Putamen (tissue), 1 donor: ENCODE results near the gene NTF3.

Experiments used
- DNase-seq: peaks from one replicate; pipeline ENCODE4 v3.0.0-alpha.2; 2016; ENCODE audit warnings: low spot score

Gene NTF3

DNA sequence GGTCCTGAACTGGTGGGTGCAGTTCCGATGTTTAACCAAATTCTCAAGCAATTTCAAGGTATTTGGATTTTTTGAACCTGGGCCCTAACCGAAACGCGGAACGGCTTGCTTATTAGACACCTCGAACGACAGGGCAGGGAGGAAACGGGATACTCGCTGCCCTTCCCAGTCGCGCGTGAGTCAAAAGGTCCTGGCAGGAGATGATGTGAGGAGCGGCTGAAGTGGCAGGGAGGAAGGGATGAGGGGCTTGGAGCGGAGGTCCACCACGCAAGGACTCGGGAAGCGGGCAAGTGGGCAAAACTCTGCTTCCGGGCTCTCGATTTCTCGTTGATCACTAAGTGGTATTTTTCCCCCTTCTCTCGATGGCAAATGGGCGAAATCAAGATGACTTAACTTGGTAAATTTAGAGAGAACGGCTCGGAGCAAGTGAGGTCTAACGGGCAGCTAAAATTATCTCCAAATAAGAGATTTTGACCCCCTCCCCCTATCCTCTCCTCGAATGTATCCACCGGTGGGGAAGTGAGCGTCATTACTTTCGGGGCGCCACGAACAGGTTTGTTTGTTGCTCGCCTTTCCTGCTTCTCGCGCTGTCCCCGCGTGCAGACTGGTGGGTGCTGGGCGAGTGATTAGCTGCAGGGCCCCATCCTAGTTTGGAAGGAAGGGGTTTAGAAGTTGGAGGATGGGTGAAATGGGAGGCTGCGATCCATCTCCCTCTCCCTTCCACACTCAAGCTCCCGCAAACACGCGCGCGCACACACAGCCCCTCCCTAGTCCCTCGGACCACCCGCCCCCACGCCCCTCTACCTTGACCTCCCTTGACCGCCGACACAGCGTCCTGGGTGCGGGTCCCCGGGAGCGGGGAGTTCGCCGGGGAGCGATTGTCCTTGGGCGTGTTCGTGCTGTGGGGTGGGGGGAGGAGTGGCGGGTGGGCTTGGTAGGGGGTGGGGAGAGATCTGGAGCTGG lies 986 bp upstream of the NTF3 start:
- DNase-seq: no peak

GRCh38 chr12:5433081-5433844 lies 1.4 kb downstream of the NTF3 start:
- no peak for DNase-seq

- DNase-seq: no peak
Measured at GRCh38 chr12:5433845-5434646, 2.1 kb downstream of the NTF3 start.

DNA sequence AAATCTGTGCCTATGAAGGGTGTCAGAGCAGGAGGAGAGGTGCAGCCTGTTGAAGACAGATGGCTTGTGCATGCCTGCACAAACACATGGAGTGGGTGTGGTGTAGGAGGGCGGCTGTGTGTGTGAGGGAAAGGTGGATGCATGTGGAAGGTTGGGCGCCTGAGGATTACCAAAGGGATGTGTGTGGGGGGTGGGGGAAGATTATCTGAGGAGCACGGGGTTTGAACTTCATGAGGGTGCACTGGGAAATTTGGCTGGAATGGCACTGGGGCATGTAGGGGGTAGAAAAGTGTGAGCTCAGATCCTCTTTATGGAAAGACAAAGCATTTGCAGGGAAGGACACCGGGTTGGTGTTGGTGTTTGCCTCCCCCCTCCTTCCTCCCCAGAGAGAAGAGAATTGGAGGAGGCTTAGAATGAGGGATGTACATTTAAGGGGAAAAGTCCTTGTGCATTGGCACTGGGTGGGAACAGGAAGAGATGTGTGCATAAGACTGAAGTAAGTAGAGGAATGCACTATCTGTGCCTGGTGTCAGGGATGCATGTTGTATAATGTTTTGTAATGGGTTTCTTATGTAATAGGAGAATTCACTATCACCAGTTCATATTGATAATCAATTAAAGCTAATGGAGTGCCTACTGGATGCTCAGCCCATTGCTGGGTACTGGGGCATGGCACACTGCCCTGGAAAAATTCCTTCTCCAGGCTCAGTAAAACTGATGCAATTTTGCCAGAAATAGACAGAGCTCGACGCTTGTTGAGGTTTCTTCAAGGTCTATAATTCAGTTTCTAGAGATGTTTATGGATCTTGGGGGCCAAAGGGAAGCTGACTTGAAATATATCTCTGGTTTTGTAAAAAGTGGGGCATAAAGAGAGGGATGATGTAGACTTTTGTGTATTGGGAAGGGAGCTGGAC lies 3.0 kb downstream of the NTF3 start:
- DNase-seq: no peak

GRCh38 chr12:5437182-5437583 lies 5.3 kb downstream of the NTF3 start:
- DNase-seq: no peak

GRCh38 chr12:5437589-5437988 lies 5.7 kb downstream of the NTF3 start:
- DNase-seq: no peak

DNA sequence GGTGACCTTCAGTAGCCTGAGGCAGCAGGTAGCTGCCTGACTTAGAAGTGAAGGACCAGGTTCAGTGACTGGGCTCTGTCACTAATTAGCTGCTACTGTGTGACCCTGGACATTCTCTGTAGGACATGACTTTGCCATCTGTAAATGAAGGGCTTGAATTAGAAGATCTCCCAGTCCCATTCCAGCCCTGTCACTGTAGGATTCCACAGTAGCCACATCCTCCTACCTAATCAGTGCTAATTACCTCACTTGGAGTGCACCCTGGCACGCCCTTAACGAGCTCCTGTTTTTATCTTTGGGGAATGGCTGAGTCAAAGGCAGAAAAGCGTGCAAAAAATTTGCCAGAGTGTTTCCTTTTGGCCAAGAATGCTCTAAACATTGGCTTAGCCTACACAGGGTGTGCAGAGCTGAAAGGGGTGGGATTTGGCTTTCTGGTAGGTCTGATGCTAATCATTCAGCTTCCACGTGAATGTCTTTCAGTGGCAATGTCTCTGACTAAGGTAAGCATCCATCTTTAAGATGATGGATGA lies 6.8 kb downstream of the NTF3 start:
- no peak for DNase-seq

GRCh38 chr12:5439371-5439771 lies 7.5 kb downstream of the NTF3 start:
- DNase-seq: no peak

DNA sequence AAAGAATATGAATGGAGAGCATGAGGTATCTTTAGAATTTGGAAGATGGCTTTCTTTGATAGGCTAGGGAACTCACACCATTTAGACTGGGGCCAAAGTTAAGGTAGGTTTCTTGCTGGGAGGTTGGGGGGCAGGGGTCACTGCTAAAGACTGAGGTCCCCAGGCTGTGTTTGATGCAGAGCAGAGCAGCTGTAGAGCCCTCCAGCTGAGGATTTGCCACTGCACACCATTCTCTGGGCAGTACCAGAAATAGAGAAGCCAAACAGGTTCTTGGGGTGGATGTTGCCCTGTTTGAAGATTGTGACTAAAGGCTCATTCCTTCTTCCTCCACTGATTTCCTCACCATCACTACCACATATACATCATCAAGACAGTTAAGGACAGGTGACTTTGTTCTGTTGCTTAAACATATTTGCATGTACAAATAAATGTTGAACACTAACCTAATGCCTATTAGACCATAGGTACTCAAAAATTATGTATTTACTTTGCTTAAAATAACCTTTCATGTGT lies 7.9 kb downstream of the NTF3 start:
- no peak for DNase-seq

- DNase-seq: no peak
Measured at GRCh38 chr12:5440978-5441377, 9.1 kb downstream of the NTF3 start.

- no peak for DNase-seq
Measured at GRCh38 chr12:5441497-5442236, 9.8 kb downstream of the NTF3 start.

GRCh38 chr12:5442251-5443006 lies 10.5 kb downstream of the NTF3 start:
- no peak for DNase-seq

- no peak for DNase-seq
Measured at GRCh38 chr12:5444520-5444919, 12.6 kb downstream of the NTF3 start.

GRCh38 chr12:5447320-5447719 lies 15.4 kb downstream of the NTF3 start:
- DNase-seq: no peak

- DNase-seq: no peak
Measured at GRCh38 chr12:5451251-5451650, 19.3 kb downstream of the NTF3 start.

- DNase-seq: no peak
Measured at GRCh38 chr12:5452569-5452968, 20.7 kb downstream of the NTF3 start.

DNA sequence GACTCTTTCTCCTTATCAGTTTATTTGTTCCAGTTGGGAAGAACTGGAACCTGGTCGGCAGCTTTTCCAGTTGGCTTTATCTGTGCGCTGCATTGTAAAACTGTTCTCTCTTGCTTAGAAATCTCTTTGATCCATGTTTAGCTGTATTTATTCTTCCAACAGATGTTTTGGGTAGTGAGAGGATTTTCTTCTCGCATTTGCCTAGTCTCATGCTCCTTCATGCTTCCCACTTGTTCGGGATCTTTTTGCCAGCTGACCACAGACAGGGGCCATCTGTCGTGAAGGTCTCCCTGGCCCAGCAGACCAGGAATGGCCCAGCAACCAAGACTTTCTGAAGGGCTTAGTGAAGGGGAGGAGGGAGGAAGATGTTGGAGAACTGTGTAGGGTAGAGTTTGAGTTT lies 21.6 kb downstream of the NTF3 start:
- no peak for DNase-seq

GRCh38 chr12:5455045-5455444 lies 23.1 kb downstream of the NTF3 start:
- DNase-seq: no peak

DNA sequence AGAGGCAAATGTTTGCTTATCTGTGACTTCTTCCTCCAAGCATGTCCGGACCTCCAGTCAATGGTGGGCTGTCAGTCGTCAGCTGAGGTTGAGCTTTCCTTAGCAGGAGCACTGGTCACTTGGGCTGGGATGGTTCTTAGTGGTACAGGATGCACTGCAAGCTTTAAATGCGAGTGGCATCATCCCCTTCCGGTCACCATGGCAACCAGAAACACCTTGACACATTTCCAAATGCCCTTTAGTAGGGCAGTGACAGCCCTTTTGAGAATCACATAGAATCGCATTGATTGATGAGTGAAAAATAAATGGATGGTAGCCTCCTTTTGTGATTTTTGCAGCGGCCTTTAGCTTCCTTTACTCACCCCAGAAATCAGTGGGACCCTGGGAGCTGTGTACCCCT lies 24.1 kb downstream of the NTF3 start:
- no peak for DNase-seq
